HPDE6-E6E7 (cell line): ENCODE data around the gene C3orf22.

Source experiments
- DNase-seq: peaks from one replicate; pipeline ENCODE4 v3.0.0; 2011; ENCODE audit warnings: missing footprints; ENCODE audit errors: extremely low spot score

Gene C3orf22

DNA sequence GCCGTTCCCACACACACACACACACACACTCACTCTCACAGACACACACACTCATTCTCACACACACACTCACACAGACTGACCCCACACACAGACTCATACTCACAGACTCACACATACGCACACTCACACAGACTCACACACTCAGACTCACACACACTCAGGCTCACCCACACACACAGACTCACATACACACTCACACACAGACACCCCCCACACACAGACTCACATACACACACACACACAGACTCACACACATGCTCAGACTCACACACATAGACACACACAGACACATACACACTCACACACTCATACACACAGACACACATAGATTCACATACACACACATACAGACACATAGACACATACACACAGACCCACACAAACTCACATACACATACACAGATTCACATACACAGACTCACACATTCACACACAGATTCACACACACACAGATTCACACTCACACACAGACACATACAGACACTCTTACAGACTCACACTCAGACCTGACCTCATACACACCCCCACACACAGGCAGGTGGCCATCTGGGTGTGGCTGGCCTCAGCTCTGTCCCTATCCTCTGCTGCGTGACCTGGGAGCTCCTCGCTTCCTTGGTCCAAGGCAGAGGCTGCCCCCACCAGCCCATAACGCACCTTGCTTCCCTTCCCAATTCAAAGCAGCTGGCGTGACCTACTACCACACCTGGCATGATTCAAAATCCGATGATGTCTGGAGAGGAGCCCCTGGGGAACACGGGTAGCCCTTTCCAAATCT lies 1.9 kb downstream of the C3orf22 start:
- DNase-seq: no peak

DNA sequence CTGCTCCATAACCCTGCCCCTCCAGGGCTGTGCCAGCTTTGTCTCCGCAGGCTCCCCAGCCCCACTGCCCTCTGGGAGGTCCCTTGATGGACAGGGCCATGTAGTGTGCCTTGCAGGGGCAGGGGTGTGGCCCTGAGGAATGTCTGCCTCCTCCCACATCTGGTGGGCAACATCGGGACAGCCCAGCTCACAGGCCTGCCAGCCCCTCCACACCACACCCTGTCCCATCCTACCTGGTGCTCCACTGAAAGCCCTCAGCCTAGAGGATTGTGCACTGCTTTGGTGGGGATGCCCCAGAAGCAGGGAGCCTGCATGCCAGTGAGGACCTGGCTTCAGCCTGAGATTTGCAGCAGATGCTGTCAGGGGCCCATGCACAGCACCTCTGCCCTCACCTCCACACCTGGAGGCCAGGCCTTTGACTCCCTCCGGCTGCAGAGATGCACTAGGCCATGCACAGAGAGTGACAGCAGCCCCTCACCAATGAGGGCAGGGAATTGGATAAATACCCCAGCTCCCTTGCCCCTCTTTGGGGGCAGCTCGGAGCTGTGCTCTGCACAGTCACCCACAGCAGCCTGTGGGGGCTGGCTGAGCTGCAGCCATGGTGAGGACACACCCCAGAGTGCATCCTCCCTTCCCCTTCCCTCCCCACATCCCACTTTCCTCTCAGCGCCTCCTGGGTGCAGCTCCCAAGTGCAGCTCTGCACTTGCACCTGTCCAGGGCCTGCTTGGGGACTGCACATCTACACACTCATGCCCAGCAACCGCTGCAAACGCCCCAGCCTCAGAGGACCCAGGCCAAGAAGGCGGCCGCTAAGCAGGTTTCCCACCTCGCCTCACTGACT lies 2.7 kb downstream of the C3orf22 start:
- DNase-seq: no peak

DNA sequence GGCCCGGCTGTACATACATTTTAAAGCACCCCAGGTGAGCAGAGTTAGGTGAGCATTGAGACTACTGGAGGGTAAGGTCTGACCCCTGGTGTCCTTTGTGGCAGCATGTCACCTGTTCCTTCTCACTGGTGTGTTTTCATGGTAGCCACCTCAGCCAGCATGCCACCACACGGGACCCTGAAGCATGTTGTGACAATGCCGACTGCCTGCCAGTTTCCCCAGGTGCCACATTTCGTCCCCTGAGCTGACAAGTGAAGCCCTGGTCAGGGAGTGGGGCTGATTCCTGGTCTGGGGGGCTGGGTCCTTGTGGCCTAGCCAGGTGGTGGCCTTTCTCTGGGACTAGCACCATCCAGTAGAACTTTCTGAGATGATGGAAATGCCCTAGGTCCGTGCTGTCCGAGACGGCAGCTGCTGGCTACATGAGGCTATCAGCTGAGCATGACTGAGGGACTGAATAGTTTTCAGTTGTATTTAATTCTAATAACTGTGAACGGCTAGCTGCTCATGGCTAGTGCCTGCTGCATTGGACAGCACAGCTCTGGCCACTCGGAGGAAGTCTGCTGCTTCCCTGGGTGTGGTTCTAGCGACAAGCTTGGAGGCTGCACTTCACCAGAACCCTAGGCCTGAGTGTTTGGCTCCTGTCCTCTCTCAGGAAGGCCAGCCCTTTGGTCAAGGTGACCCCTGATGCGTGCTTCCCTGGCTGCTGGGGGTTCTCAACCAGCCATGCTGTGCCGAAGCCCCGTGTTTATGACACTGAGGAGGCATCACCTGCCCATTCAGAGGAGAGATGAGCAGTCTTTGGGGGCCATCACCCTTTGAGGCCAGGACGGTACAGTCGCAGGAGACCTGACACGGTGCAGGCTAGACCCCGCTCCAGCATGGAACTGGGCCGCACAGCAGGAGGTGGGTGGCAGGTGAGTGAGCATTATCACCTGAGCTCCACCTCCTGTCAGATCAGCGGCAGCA lies 3.9 kb downstream of the C3orf22 start:
- no peak for DNase-seq

DNA sequence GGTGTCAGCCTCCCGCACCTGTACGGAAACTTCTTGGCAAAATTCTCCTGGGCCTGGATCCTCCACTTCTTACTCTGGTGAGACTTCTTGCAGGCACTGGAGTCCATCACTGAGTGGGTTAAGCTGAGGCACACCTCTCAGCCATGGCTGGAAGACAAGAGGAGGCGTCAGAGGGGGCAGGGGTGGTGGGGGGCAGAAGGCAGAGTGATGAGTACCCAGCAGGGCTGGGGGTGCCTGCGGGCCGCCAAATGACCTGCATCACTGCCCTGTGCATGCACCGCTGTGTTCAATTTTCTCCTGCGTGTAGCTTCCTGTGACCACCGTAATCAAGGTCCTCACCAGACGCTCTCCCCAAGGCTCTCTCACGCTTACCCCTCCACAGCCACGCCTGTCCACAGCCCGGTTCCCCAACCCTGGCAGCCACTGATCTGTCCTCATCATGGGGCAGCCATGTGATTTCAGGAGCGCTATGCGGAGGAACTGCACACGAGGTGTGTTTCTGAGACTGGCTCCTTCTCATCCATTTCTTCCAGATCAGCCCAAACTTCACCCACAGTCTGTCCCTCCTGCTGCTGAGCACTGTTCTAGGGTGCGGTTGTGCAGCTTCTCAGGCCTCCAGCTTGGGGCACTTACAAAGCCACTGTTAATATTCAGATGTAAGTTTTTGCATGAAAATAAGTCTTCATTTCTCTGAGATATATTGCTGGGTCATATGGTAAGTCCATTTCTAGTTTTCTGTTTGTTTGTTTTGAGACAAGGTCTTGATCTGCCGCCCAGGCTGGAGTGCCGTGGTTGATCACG lies 5.2 kb downstream of the C3orf22 start:
- no peak for DNase-seq

DNA sequence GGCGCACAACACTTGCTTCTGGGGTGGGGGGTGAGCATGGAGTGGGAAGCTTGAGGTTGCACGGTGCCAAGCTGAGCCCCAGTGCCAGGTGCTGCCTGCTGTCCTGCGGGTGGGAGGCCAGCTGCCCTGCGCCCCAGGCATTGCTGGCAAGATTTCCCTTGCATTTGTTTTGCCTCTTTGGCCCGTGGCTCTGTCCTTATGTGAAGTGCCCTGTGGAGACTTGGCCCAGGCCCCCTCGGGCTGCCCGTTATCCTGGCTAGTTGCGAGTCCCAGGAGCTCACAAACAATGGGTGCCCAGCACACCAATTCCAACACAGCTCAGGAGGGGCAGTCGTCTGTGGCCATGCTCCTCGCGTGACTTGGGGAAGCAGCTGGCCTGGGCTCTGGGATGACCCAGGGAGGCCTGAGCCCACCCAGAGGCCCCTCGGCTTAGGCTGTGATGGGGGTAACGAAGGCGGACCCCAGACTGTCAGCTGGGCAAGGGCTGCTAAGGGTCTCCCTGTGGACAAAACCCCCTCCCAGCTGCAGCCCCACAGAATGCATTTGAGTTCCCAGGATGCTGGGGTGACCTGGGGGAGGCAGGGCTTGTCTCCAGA lies 5.9 kb downstream of the C3orf22 start:
- DNase-seq: no peak

DNA sequence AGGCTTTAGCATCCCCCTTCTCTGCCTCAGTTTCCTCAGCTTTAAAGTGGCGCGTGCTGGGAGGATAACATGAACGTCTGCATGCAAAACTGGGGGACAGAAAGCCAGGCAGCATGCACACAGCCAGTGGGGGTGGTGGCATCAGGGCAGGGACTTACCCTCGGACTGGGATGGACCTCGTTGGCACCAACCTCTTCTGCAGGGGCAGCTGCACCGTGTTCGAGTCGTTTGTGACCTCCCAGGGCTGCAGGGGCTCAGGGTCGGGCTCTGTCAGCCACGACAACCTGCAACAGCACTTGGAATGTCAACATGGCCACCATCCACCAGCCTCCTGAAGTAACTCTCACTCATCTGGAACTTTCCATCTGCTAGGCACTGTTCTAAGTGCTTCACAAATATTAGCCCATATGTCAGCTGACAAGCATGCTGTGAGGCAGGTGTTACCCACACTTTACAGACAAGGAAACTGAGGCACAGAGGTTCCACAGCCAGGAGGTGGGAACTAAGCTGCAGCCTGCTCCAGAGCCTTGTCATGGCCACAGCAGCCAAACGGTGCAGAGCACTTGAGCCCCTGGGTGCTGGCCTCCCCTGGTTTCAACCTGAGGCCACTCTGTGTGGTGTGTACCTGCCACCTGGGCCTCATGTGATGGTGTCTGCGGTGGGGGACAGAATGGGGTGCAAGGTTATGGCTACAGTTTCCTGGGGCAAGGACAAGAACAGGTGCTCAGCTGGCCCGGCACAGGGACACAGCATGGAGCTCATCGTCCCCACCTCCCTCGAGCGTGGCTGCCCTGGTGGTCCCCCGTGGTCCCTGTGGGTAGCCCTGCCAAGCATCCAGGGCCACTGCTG lies 6.7 kb downstream of the C3orf22 start:
- no peak for DNase-seq

DNA sequence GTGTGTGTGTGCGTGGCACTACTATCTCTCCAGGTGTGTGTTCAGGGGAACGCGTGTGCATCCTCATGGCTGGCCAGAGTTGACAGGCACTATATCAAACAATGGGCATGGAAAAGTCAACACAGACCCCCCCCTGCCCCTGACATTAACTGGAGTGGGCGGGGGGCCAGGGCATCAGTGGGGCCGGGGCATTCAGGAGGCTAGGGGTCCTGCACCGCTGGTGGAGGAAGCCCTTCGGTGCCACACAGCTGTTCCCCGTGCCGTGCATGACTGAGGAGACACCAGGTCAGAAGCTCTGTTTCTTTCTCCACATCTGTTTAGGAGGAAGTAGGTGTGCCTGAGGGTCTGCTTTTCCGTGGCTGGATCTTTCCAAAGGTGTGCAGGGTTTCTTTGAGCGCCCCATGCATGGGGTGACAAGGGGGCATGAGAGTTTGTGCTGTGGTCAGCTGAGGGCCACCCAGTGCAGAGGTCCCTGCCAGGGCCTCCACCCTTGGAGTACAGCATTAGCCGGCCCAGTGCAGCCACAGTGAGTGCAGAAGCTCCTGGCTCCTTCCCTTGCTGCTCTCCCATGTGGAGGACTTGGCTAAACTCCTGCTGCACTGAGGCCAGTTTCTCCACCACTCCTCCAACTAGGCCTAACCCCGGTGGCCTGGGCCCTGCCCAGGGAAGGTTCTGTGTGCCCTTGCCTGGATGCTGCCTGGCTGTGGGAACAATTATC lies 7.5 kb downstream of the C3orf22 start:
- DNase-seq: no peak

DNA sequence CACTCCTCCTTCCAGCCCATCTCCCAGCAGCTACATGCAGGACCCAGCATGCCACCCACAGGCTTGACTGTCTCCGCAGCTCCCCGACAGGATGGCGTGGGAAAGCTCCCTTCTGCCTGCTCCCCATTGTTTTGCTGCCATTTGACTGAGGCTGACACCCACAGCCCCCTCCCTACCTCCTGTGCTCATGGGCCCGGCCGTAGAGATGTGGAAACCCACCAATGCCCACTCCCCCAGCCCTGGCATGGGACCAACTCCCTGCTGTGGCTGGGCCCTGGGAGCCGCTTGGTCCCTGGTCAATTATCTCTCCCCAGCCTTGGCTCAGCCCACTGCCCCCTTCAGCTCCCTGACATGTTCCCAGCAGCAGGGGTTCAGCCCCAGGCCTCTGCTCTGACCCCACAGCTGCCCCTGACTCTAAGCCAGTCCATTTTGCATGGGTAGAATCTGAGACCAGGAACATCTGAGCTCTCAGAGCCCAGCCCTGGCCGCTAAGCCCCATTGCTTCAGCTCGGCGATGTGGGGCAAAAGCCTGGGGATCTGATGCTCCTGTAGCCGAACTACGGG lies 8.2 kb downstream of the C3orf22 start:
- DNase-seq: no peak

DNA sequence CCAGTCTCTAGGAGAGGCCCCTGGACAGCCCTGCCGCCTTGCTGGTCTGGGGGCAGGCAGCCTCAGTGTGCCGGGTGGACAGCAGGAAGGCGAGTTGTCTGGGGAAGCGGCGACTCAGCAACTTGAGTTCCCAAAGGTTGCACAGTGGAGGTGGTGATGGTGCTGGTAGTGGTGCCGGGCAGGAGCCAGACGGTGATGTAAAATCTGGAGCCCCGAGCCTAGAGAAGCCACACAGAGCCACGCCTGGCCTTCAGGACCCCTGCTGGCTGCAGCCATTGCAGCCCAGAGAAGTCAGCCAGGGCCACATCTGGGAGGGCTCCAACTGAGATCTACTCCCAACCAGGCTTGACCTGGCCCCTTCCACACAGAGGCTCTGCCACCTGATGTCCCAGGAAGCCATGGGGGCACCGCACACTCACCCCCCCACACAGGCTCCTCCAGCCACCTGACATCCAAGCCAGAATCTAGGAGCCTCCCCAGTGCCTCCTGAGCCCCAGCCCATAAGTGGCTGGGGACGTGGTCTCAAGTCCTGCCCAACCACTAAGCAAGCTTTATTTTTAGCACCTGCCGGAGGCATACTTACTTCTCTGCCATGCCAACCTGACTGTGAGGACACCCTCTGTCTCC lies 8.8 kb downstream of the C3orf22 start:
- no peak for DNase-seq

DNA sequence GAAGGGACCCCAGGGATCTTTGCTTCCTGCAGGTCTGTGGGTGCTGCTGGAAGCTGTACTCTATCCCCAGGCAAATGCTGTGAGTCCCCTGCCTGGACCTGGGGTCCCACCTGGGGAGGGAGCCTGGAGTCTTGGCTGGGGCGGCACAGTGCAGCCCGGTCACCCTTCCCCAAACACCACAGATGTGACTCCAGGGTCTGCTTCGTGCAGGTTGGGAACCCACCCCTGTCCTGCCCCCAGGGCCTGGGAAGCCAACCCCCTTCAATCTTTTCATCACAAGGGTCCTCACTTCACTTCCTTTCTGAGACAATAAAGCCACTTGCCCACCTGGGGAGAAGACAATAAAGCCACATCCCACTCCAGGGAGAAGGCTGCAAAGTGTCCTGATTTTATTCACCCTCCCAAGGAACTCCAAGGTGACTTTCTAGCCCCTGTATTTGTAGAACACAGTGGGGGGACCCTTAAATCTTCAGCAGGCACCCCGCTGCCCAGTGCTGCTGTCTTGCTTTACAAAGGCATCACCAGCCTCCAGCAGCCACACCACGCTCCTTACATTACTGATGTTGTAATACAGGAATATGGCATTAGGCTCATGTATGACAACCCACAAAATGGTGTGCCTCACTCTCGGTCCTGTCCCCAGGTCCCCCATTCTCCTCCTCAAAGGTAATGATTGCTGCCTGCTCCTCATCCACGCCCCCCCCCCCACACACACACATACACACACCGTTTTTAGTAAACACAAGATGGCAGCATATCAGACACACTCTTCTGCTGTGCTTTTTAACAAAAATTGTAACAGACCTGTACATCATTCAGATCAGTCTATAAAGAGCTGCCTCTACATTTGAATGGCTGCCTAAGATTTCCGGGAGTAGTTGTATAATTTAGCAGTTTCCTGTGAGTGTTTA lies 9.9 kb downstream of the C3orf22 start:
- DNase-seq: no peak

DNA sequence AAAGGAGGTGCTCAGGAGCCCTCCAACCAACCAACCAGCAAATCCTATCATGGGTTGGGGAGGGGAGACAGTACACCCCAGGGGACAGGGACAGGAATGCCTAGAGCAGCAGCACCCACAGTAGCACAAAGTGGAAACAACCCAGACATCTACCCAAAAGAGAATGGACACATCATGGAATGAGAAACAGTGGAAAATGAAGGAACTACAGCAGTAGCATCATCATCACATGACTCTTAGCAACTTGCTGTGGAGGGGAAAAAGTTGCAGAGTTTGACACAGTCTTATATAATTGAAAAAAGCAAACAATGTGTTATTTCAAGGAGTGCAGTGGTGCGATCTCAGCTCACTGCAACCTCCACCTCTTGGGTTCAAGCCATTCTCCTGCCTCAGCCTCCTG lies 11.0 kb downstream of the C3orf22 start:
- DNase-seq: no peak

DNA sequence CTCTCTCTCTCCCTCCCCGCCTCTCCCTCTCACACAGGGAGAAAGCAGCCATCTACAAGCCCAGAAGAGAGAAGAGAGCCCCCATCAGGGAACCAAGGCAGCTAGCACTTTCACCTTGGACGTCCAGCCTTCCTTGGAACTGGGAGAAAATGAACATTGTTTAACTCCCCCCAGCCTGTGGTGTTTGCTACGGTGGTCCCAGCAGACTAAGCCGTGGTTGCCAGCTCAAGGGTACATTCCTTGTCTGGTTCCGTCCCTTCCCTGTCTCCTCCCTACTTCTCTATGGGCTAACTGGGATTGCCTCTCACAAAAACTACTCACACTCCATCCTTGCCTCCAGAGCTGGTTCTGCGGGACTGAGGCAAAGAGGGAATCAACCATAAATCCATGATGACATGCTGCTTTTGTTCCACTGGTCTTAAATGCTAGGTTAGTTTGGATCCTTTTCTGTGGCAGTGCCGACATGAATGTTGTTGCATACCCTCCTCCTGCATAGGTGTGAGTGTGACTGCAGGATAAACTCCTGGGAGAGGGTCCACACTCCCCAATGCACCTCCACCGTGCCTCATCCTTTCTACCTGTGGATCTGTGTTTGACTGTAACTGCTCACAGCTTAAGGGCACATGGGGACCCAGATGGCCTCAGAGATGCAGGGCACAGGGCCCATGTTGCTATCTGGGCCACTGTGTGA lies 12.0 kb downstream of the C3orf22 start:
- no peak for DNase-seq

DNA sequence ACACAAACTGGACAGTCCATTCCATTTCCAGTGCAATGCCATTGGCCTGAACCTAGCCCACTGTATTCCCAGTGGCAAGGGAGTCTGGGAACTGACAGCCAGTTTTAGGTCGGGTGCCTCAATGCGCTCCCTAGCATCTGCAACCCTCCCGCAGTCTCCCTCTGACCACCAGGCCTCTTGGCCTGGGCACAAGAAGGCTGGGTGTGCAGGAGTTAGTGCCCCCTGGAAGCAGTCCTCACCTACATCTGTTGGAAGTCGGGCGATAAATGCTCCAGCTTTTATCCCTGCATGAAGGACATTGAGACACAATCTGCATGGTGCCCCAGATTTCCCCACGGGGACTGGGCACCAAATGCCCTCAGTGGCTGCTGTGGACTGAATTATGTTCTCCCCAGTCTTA lies 12.7 kb downstream of the C3orf22 start:
- no peak for DNase-seq

DNA sequence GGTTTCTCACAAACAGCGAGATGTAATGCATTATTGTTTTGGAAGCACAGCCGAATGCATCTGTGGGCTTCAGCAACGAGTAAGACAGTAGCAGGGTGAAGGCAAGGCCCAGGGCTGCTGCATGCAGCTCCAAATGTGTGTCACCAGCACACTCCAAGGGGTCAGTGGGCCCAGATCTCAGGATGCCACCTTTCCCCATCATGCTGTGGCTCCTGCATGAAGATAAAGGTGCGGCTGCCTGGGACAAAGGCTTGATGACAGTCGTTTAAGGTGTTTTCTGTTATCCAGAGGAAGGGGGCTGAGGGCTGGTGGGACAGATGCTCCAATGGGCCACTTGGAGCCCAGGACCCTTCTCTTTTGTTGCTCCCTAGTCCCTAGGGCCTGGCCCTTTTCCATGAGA lies 13.2 kb downstream of the C3orf22 start:
- no peak for DNase-seq

DNA sequence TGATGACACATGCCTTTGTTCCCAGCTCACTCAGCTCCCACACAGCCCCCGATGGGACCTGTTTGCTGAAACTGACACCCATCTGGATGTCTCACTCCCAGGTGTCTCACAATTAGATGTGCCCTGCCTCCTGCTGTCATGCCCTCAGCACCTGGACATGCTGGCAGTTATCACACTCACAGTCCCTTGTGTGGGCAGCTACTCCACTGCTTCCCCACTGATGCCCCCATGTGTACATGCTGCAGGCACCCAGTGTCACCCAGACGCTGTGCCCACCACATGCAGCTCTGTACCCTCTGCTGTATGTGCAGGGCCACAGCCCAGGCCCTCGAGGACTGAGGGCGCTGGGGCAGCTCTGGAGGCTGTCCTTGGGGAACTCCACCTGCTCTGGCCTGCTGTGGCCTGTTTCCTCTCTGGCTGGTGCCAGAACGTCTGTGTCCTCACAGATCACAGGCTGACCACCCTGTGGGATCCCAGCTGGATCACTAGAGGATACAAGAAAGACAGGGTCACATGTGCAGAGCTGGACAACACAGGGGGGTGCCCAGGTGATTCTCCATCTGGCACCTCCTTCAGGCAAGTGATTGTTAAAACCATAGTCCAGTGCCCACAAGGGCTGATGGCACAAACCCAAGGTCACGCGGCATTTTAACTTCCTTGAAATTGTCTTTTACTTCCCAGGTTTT lies 14.0 kb downstream of the C3orf22 start:
- no peak for DNase-seq

DNA sequence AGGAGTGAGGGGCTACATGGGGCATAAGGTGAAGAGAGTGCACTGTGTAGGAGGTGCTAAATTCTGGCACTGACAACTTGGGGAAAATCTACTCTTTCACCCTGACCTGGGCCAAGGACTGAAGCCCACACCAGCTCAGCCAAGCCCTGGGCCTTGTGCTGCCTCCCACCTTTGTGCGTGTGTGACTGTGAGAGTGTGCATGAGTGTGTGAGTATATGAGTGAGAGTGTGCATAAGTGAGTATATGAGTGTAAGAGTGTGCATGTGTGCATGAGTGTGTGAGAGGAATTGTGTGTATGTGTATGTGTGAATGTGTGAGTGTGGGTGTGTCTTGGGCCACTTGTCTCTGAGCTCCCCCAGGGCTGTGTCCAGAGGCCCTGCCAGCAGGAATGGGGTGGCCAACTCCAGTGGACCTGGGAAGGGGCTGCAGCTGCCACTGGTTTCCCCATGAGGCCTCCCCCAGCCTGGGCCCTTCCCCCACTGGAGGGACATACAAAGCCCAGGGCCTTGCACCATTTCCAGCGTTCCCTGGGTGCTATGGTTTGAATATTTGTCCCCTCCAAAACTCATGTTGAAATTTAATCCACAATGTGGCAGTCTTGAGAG lies 15.2 kb downstream of the C3orf22 start:
- DNase-seq: no peak
